ENCODE data around the gene FGD2. TPM values are rescaled to one million over a fixed set of nuclear protein-coding genes. Genes with fewer than 3 reads are reported as not detected.

FGD2 gene
- total and polyA plus RNA-seq, 9 of the 15 experiments (the other 6 are each of a cell fraction or from before 2014, with no cell fraction given), result 0.09 TPM; not detected in 8

- TF ChIP-seq ARID1B (IDR thresholded peaks at IDR 0.05) (peak; percentile 65), ZEB2 (IDR thresholded peaks at IDR 0.05) (0 out of 2 replicates have a peak, but pooled peaks have one; percentile 55), ETS1 (conservative IDR thresholded peaks at IDR 0.05; ENCODE audit: control insufficient read depth, low read depth, low read length) (no peak), ATF6 (CRISPR knock-in tag; IDR thresholded peaks at IDR 0.05) (0 out of 2 replicates have a peak, but pooled peaks have one; percentile 28), CTBP1 (IDR thresholded peaks at IDR 0.05; ENCODE audit: borderline replicate concordance) (peak; percentile 78), PYGO2 (tag; IDR thresholded peaks at IDR 0.05) (no peak), JUND (IDR thresholded peaks at IDR 0.05; ENCODE audit: borderline replicate concordance, low read depth, low read length) (peak; percentile 53), JUND (tag; IDR thresholded peaks at IDR 0.05; ENCODE audit: borderline replicate concordance, low read depth, low read length) (no peak; the same call in 2 of the 3 replicates), ZBTB33 (CRISPR knock-in tag; IDR thresholded peaks at IDR 0.05) (peak; percentile 72), ATF7 (IDR thresholded peaks at IDR 0.05) (peak; percentile 51; the same call in 1 of the 2 replicates), ZNF282 (CRISPR knock-in tag; IDR thresholded peaks at IDR 0.05) (no peak), GABPA (tag; conservative IDR thresholded peaks at IDR 0.05; ENCODE audit: low read depth) (no peak), ZNF592 (IDR thresholded peaks at IDR 0.05) (peak; percentile 88)
These were observed 33.1 kb downstream of the FGD2 start (continued) for GRCh38 chr6:37038292-37039198.
